ENCODE results near the gene SRRM2. TPM values are rescaled to one million over a fixed set of nuclear protein-coding genes. Genes with fewer than 3 reads are reported as not detected.
A peak's percentile ranks its signal among the peaks of the same experiment; 100 is the strongest.

SRRM2 gene
- total RNA-seq, 1 experiment from 2014 or later: 69.0 TPM

DNA sequence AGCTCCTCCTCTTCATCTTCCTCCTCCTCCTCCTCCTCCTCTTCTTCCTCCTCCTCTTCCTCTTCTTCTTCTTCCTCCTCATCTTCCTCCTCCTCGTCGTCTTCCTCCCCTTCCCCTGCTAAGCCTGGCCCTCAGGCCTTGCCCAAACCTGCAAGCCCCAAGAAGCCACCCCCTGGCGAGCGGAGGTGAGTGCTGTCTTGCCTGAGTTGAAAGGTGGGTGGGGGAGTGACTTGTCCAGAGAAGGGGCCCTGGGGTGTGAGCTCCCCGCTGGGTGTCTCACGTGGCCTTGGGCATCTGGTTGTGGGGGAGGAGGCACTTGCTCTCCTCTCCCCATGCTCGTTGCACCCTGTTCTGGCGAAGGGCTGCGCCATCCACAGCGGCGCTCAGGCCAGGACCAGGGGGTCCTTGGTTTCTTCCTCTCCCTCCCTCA lies 16.7 kb downstream of the SRRM2 start:
- Histone ChIP-seq H3K4me3 (ENCODE audit: insufficient read depth, low read depth, low read length) (no peak overlapping the region), H3K27me3 (ENCODE audit: control insufficient read depth, insufficient read depth, low read length) (no peaks in the 10 kb centered on the region), H3K36me3 (replicated peaks; ENCODE audit: control insufficient read depth, insufficient read depth, low read length) (peaks cover 66% of the 10 kb centered on the region)
- peak; percentile 56 for DNase-seq

DNA sequence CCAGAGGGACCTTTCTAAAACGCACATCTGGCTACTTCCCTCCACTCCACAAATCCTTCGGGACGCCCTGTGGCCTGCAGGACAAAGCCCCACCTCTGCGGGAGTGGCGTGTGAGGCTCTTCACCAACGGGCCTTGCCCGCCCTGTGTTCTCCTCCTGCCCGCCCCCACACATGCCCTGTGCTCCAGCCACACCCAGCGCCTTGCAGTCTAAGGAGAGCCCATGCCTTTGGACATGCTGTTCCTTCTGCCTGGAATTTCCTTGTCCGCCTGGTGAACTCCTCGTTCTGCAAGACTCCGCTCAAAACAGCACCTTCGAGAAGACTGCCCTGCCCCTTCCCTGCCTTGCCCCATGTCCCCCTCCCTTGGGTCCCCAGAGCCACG lies 17.2 kb downstream of the SRRM2 start:
- Histone ChIP-seq H3K36me3 (replicated peaks; ENCODE audit: control insufficient read depth, insufficient read depth, low read length) (peaks cover 64% of the 10 kb centered on the region), H3K27me3 (ENCODE audit: control insufficient read depth, insufficient read depth, low read length) (no peaks in the 10 kb centered on the region), H3K4me3 (ENCODE audit: insufficient read depth, low read depth, low read length) (no peak overlapping the region)
- DNase-seq: no peak

DNA sequence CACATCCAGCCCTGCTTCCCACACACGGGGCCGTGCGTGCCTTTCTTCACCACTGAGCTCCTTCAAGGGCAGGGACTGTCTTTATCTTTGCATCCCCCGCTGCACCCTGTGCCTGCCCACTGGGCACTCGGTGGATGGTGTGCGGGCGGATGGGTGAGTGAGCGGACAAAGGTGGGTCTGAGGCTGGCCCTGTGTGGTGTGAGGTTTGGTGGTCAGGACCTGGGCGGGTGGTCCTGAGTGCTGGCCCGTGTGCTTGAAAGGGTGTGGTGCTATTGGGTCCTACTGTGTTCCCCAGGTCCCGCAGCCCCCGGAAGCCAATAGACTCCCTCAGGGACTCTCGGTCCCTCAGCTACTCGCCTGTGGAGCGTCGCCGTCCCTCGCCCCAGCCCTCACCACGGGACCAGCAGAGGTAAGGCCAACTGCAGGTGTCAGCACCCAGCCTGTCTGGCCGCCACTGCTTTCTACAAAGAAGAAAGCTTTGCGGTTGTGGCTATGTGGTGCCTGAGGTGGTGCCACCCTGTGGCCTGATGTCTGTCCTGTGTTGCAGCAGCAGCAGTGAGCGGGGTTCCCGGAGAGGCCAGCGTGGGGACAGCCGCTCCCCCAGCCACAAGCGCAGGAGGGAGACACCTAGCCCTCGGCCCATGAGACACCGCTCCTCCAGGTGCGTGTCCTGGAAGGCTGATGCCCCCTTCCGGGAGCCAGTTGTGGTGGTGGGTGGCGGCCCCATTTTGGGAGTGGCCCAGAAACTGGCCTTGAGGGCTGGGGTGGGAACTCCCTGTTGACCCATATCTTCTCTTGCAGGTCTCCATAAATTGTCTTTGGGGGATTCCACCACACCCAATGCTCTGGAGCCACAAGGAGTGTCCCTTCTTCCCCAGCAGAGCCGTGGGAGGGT lies 17.9 kb downstream of the SRRM2 start:
- peaks cover 65% of the 10 kb centered on the region for H3K36me3 ChIP-seq (replicated peaks; ENCODE audit: control insufficient read depth, insufficient read depth, low read length)
- H3K27me3 ChIP-seq (ENCODE audit: control insufficient read depth, insufficient read depth, low read length): no peaks in the 10 kb centered on the region

DNA sequence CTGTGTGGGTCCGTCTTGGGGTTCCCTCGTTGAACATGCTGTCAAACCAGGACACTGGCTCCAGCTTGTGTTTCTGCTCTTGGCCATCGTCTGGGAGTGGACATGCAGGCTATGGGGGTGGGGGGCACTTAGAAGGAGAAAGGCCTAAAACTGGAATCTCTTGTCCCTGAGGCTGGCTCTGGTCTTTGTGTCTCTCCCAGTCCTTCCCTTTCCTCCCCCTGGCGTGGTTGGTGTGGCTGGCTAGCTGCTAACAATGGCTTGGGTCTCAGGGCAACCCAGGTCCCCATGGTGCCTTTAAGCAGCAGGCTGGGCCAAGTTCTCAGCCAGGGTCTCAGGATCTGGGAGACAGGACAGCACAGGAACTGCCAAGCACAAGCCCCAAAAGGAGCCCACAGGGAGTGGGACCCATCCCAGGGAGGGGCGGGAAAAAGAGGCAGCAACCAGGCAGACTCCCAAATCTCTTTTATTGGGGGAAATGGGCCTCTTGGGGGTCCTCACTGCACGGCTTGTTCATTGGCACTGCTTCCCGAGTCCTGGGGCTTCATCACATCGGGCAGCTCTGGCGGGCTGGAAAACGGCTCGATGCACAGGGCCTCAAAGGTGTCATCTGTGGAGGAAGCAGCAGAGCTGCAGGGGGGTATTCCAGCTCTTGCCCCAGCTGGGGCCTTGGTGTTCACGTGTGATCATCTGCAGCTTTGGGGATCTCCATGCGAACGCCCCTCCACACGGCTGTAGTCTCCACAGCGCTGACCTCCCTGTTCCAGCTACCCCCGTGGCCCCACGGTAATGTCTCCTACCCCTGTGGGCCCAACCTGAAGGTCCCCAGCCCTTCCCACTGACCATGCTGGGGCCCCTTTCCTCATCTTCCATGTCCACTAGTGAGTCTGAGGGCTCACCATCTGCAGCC lies 19.3 kb downstream of the SRRM2 start:
- H3K36me3 ChIP-seq (replicated peaks; ENCODE audit: control insufficient read depth, insufficient read depth, low read length): peaks cover 61% of the 10 kb centered on the region
- no peaks in the 10 kb centered on the region for H3K27me3 ChIP-seq (ENCODE audit: control insufficient read depth, insufficient read depth, low read length)
- no peak overlapping the region for H3K4me3 ChIP-seq (ENCODE audit: insufficient read depth, low read depth, low read length)
- no peak for DNase-seq

More for the DNA sequence above, 17.9 kb downstream of the SRRM2 start:
- DNase-seq: peak; percentile 74
- no peak overlapping the region for H3K4me3 ChIP-seq (ENCODE audit: insufficient read depth, low read depth, low read length)

DNA sequence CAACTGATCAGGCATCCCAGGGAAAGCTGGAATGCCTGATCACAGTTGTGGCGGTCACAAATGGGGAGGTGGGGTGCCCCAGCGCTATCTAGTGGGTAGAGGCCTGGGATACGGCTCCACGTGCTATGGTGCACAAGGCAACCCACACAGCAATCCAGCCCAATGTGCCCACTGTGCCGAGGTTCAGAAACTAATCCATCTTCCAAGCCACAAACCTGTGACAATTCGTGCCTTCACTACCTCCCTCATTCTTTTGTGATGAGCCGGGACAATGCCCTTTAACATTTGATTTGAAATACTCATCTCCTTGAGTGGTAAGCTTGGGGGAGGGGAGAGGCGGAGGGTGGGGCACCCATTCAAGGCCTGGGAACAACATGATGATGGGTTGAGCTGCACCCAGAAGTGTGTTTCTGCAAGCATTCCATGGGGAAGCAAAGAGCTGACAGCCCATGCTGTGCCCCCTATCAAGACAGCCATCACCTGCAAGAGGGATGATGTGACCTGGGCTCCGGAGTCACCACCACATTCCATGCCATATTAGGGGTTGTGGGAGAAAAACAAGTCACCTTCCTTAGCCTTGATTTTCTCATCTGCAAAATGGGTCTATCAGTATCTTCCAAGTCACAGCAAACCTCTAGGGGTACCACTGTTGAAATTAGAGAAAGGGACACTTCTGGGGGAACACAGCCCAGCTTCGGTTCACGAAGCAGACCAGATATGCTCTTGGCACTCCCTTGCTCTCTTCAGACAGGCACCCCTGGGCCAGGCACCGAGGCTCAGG lies 20.9 kb downstream of the SRRM2 start:
- Histone ChIP-seq H3K4me3 (ENCODE audit: insufficient read depth, low read depth, low read length) (no peak overlapping the region), H3K36me3 (replicated peaks; ENCODE audit: control insufficient read depth, insufficient read depth, low read length) (peaks cover 44% of the 10 kb centered on the region), H3K27me3 (ENCODE audit: control insufficient read depth, insufficient read depth, low read length) (no peaks in the 10 kb centered on the region)
- DNase-seq: no peak

DNA sequence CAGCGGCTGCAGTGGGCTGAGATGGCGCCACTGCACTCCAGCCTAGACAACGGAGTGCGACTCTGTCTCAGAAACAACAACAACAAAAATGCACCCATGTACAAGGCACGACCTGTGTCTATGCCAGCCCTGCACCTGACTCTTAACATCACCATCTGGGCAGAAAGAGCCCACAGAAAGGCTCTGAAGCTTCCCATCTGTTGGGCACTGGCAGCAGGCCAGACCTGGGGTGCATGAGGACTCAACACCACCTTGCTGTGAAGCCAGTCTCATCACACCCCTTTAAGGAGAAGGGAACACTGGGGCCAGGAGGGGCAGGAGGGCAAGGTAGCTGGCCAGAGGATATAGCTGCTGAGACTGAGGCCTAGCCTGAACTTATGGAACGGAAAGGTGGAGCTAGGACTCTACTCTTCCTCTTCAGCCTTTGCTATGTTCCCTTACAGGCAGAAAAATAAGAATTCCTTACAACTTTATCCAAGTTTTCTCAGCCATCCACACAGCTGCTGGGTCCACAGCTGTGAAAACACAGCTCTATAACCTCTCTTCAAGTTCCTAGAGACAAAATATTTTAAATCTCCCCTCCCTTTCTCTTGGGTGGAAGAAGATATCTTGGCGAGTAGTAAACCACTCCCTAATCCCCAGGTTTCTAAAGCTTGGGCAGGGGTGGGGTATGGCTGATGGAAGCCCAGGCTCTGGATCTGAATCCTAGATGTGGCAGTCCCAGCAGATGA lies 21.9 kb downstream of the SRRM2 start:
- Histone ChIP-seq H3K36me3 (replicated peaks; ENCODE audit: control insufficient read depth, insufficient read depth, low read length) (peaks cover 36% of the 10 kb centered on the region), H3K27me3 (ENCODE audit: control insufficient read depth, insufficient read depth, low read length) (no peaks in the 10 kb centered on the region), H3K4me3 (ENCODE audit: insufficient read depth, low read depth, low read length) (no peak overlapping the region)
- DNase-seq: no peak

DNA sequence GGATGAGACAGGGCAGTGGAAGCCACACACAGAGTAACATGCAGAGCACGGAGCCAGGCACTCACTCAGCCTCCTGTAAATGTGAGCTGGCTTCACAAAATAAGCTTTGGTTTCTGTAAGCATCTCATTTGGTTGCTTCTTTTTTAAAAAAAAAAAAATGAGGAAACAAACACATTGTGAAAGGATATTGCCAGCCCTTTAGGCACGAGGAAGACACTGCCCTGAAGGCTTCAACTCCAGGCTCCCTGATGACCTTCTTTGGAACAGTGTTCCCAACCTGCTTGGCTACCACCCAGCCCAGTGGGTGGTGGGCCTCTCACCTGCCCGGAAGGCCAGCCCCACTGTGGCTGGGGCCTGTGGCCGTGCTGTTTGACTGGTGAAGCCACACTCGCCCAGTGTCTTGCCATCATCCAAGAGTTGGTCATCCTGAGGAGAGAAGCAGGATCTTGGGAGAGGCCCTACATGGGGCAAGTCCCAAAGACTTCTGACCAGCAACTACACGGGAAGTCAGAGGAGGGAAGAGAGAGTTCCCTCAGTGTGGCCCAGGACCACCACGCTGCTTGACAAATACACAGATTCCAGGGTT lies 22.8 kb downstream of the SRRM2 start:
- Histone ChIP-seq H3K36me3 (replicated peaks; ENCODE audit: control insufficient read depth, insufficient read depth, low read length) (peaks cover 28% of the 10 kb centered on the region), H3K27me3 (ENCODE audit: control insufficient read depth, insufficient read depth, low read length) (no peaks in the 10 kb centered on the region), H3K4me3 (ENCODE audit: insufficient read depth, low read depth, low read length) (no peak overlapping the region)
- DNase-seq: no peak

DNA sequence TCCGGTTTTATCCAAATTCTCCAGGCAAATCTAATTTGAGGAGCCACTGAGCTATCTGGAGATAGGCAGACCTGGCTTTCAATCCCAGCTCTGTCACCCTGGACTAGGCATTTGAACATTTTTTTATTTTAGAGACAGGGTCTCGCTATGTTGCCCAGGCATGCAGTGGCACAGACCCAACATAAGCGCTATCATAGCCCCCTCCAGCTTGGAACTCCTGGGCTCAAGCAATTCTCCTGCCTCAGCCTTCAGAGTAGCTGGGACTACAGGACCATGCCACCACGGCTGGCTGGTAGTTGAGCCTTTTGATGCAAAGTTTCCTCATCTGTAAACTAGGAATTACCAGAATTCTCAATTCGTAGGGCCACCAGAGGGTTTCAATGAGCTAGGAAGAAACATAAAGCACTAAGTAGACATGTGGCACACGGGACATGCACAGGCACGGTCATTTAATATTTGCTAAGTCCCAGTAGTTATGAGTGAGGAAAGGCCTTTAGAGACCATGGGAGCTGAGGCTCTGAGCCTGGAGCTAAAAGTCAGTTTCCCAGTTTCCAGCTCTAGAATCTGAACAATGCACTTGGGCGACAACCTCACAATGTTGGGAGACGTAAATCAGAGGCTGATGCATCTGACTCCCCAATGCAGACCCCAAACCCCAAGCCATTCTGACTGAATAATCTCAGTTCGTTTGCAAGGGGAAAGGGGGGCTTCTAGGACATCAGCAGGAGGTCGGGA lies 23.5 kb downstream of the SRRM2 start:
- no peak for DNase-seq
- Histone ChIP-seq H3K27me3 (ENCODE audit: control insufficient read depth, insufficient read depth, low read length) (no peaks in the 10 kb centered on the region), H3K36me3 (replicated peaks; ENCODE audit: control insufficient read depth, insufficient read depth, low read length) (peaks cover 23% of the 10 kb centered on the region), H3K4me3 (ENCODE audit: insufficient read depth, low read depth, low read length) (peak overlapping the region; percentile 98)

DNA sequence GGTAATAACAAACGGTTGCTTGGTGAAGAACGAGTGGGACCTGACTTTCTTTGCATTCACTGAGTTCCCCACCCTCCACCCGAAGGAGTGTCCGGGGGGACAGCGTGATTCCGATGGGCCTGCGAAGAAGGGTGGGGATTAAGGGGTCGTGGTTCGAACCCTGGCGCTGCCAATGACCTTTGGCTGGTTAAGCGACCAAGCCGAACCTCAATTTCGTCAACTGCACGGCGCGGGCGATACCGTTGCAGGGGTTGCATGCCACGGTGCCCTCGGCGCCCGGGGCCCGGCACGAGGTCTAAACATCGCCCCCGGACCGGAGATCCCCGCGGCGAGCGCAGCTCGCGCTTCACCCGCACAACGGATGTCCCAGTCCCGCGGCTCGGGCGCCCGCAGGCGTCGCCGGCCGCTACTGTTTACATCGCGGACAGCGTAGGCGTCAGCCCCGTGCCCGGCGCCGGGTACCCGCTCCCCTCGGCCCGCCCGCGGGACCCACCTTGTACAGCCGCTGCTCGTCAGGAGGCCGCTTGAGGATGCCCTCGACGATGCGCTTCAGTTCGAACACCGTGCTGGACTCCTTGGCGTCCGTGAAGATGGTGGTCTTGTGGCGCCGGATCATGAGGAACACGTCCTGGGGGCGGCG lies 24.2 kb downstream of the SRRM2 start:
- DNase-seq: no peak
- Histone ChIP-seq H3K4me3 (ENCODE audit: insufficient read depth, low read depth, low read length) (peak overlapping the region; percentile 98), H3K36me3 (replicated peaks; ENCODE audit: control insufficient read depth, insufficient read depth, low read length) (peaks cover 19% of the 10 kb centered on the region), H3K27me3 (ENCODE audit: control insufficient read depth, insufficient read depth, low read length) (no peaks in the 10 kb centered on the region)

DNA sequence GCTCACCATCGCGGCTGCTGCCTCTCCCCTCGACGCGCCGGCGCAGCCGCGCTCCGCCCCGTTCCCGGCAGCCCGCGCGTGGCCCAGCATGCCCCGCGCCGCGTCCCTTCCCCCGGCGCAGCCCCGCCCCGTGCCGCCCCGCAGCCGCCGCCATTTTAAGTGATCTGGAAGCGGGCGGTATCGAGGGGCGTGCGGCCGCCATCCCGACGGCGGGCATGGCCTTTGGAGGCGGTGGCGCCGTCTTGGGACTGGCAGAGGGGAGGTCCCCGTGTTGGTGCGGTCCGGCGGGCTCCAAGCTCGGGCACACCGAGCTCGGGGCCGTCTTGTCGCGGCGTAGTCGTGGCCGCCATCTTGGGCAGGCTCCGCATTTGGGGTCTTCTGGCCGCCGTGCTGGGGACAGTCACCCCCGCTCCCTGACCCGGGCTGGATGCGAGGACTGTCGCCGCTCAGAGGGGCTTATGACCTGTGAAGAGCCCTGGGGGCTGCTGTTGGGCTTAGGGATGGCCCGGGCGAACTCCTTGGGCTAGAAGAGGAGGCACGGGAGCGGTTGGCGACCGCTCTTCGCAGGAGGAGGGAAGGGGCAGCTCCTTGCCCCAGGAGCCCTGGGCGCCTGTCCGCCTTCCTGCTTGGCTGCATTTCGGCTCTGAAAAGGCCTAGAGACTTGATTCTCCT lies 24.9 kb downstream of the SRRM2 start, which contains the start of gene ELOB:
Gene ELOB, minus strand, starts transcription at position 50 of the 672 bp plus-strand sequence. Its CDS starts 41 bp downstream, at position 9.
- H3K4me3 ChIP-seq (ENCODE audit: insufficient read depth, low read depth, low read length): peak within 1 kb of the TSS; percentile 98
- H3K27me3 ChIP-seq (ENCODE audit: control insufficient read depth, insufficient read depth, low read length): no peaks in the 10 kb centered on the region
- H3K36me3 ChIP-seq (replicated peaks; ENCODE audit: control insufficient read depth, insufficient read depth, low read length): peaks cover 17% of the 10 kb centered on the region
- peak; percentile 99 for DNase-seq

DNA sequence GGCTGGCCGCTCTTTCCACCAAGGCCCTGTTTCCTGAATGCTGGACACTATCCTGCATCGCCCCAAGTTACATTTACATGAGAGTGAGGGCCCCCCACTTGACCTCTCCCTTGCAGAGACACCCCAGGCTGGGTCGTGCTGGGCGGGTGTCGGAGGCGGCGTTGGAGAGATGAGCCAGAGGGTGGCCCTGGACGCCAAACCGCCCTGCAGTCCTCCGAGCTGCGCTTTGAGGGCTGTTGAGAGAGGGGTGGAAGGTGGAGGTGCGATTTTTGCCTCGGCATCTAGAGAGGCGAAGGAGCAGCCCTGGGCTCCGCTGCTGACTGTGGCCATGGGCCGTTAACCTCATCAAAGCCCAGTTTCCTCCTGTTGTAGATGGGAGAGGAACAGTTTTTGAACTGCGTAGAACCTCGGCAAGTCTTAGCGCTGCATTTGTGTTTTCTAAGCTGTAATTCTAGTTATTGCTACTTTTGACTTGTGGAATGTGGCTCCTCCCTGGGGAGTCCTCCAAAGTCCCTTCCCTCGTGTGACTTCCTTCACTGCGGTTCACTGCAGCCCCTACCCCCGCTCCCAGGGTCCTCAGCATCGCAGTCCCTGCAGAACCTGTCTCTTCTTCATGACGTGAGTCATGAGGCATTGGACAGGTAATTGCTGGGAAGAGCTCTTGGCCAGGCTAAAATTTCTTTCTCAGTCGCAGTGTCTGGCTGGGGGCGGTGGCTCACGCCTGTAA lies 25.6 kb downstream of the SRRM2 start:
- H3K4me3 ChIP-seq (ENCODE audit: insufficient read depth, low read depth, low read length): peak overlapping the region; percentile 98
- peak; percentile 77 for DNase-seq
- no peaks in the 10 kb centered on the region for H3K27me3 ChIP-seq (ENCODE audit: control insufficient read depth, insufficient read depth, low read length)
- H3K36me3 ChIP-seq (replicated peaks; ENCODE audit: control insufficient read depth, insufficient read depth, low read length): peaks cover 17% of the 10 kb centered on the region

DNA sequence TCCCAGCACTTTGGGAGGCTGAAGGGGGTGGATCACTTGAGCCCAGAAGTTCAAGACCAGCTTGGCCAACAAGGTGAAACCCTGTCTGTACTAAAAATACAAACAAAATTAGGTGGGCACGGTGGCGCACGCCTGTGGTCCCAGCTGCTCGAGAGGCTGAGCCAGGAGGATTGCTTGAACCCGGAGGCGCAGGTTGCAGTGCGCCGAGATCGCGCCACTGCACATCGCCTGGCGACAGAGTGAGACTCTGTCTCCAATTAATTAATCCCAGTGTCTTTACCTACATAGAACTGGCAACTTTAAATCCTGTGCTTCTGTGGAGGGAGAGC lies 26.2 kb downstream of the SRRM2 start:
- Histone ChIP-seq H3K36me3 (replicated peaks; ENCODE audit: control insufficient read depth, insufficient read depth, low read length) (peaks cover 15% of the 10 kb centered on the region), H3K4me3 (ENCODE audit: insufficient read depth, low read depth, low read length) (no peak overlapping the region), H3K27me3 (ENCODE audit: control insufficient read depth, insufficient read depth, low read length) (no peaks in the 10 kb centered on the region)
- DNase-seq: no peak
